GM19025 (cell line): ENCODE data around the gene HACD1.

ENCODE experiments used
- ATAC-seq: cut with Tn5 transposase; IDR thresholded peaks from one replicate; pipeline ENCODE4 v1.9.1; 2021; ENCODE audit warnings: mild to moderate bottlenecking, low read depth, moderate library complexity; ENCODE audit not compliant: unreplicated experiment

HACD1 gene

GRCh38 chr10:17617031-17617911 lies at the start of gene HACD1:
Gene HACD1, minus strand, starts transcription at chr10:17617374. Its CDS starts 35 bp downstream, at chr10:17617339.
- ATAC-seq = peak; percentile 56

- no peak for ATAC-seq
These were observed 48.6 kb upstream of the HACD1 start for GRCh38 chr10:17665747-17666146.

- no peak for ATAC-seq
These were observed 46.3 kb upstream of the HACD1 start for GRCh38 chr10:17663450-17663849.

GRCh38 chr10:17662193-17663138 lies 45.3 kb upstream of the HACD1 start:
- ATAC-seq = no peak

GRCh38 chr10:17661510-17661909 lies 44.3 kb upstream of the HACD1 start:
- ATAC-seq = no peak

- no peak for ATAC-seq
These were observed 43.7 kb upstream of the HACD1 start for GRCh38 chr10:17660921-17661320.

GRCh38 chr10:17659365-17659764 lies 42.2 kb upstream of the HACD1 start:
- no peak for ATAC-seq

GRCh38 chr10:17657103-17657500 lies 39.9 kb upstream of the HACD1 start:
- ATAC-seq = no peak

GRCh38 chr10:17655567-17656146 lies 38.5 kb upstream of the HACD1 start:
- peak; percentile 81 for ATAC-seq

- no peak for ATAC-seq
These were observed 37.8 kb upstream of the HACD1 start for GRCh38 chr10:17655009-17655408.

- peak; percentile 43 for ATAC-seq
These were observed 35.4 kb upstream of the HACD1 start for GRCh38 chr10:17652585-17652984.

- no peak for ATAC-seq
These were observed 34.7 kb upstream of the HACD1 start for GRCh38 chr10:17651896-17652295.

GRCh38 chr10:17650416-17650815 lies 33.2 kb upstream of the HACD1 start:
- no peak for ATAC-seq

GRCh38 chr10:17649836-17650235 lies 32.7 kb upstream of the HACD1 start:
- no peak for ATAC-seq

GRCh38 chr10:17649052-17649451 lies 31.9 kb upstream of the HACD1 start:
- no peak for ATAC-seq

- ATAC-seq = no peak
These were observed 31.3 kb upstream of the HACD1 start for GRCh38 chr10:17648243-17649035.

- no peak for ATAC-seq
These were observed 30.2 kb upstream of the HACD1 start for GRCh38 chr10:17647326-17647725.

GRCh38 chr10:17645621-17646345 lies 28.6 kb upstream of the HACD1 start:
- no peak for ATAC-seq

GRCh38 chr10:17644485-17644943 lies 27.3 kb upstream of the HACD1 start:
- peak; percentile 16 for ATAC-seq
